Activated T-cell treated with anti-CD3 and anti-CD28 coated beads for 24 hours (primary cell): ENCODE results near the gene IL1RAP.
A peak's percentile ranks its signal among the peaks of the same experiment; 100 is the strongest.
"Not testable (repeated sequence)": the region's sequence is repeated elsewhere in the genome, so short reads cannot be mapped to it uniquely, and the experiment has no call there.

Experiments used
- DNase-seq: peaks from one replicate; pipeline ENCODE4 v3.0.0-alpha.2; 2020; ENCODE audit warnings: low read depth

The IL1RAP gene, protein sequence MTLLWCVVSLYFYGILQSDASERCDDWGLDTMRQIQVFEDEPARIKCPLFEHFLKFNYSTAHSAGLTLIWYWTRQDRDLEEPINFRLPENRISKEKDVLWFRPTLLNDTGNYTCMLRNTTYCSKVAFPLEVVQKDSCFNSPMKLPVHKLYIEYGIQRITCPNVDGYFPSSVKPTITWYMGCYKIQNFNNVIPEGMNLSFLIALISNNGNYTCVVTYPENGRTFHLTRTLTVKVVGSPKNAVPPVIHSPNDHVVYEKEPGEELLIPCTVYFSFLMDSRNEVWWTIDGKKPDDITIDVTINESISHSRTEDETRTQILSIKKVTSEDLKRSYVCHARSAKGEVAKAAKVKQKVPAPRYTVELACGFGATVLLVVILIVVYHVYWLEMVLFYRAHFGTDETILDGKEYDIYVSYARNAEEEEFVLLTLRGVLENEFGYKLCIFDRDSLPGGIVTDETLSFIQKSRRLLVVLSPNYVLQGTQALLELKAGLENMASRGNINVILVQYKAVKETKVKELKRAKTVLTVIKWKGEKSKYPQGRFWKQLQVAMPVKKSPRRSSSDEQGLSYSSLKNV

DNA sequence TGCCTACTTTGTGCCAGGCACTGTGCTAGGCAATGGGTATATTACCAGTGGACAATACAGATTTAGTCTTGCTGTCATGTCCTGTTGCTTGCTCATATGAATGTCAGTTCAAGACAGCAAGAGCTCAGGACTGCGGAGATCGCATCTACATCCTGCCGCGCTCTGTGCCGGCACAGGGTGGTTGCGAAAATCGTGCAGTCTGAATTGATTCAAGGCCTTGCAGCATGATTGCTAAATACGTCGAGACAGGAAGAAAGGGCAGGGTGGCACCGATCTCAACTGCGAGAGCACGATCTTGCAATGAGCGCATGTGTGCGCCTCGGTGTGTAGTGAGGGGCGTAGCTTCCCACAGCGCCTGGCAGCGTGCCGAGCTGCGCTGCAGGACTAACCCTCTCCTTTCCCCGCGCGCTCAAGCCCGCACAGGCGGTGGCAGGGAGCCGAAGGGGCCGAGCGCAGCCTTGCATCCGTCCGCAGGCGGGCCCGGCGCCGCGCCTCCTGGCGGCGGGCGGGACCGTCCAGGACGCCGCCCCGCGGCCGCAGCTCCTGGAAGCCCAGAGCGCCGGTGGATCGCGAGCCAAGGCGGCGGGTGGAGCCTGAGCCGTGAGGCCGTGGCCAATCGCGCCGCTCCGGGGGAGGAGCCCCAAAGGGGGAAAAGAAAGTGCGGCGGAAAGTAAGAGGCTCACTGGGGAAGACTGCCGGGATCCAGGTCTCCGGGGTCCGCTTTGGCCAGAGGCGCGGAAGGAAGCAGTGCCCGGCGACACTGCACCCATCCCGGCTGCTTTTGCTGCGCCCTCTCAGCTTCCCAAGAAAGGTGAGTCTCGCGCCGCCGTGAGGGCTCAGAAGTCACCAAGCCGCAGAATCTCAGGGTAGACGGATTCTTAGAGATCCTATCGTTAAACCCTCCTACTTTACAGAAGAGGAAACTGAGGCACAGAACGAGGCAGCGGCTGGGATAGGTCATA, at the start of gene IL1RAP:
Gene IL1RAP (plus strand): TSS at position 677 of the 962 bp plus-strand sequence. CDS start 50,205 bp downstream, outside the sequence.
- DNase-seq, result peak; percentile 81

DNA sequence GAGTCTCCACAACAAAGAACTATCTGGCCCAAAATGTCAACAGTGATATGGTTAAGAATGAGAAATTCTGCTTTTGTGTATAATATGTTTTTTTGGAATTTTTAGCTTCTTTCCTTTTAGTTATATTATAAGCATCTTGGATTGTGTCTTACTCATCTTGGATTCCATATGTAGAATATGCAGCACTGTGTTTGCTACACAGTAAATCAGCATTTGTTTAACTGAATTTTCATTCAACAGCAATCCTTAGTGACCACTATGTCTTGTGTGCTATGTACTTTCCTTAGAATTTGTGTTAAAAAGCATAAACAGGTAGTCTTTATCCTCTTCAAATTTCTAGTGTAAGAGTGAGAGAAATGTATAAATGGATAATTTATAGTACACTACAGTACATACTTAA, 46.0 kb upstream of the IL1RAP start:
- no peak for DNase-seq

GRCh38 chr3:190473261-190473660, 40.6 kb upstream of the IL1RAP start:
- DNase-seq, result not testable (repeated sequence)

DNA sequence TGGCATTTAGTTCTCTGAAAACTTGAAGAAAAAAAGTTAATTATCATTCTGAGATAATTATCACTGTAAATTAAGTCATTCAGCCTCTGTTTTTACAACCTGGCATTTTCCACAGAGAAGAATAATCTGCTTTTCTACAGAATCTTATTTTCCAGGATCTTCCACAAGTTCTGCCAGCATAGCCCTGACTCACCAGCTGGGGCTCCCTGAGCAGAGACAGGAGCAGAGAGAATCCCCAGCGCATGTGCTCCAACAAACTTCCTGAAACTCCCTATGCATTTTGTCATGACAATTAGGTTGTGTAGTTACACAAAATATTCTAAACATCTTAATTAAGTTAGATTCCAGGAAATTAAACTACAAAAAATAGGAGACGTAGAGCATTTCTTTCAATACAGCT, 32.1 kb upstream of the IL1RAP start:
- DNase-seq, result no peak

GRCh38 chr3:190485830-190486532, 27.9 kb upstream of the IL1RAP start:
- no peak for DNase-seq

DNA sequence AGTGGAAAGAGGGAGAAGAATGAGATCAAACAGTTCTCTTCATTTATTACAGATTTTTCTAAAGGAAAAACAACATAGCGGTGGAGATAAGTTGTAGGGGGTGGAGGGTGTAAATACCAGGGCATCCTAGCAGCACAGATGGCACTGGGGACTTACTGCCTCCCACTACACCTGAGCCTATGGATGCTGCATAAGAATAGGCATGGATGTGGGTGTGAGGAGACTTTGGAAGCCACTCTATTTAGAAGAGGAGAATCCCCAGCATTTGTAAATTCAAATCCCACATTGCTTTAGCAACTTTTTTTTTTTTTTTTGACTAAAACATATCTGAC, 27.4 kb upstream of the IL1RAP start:
- no peak for DNase-seq

DNA sequence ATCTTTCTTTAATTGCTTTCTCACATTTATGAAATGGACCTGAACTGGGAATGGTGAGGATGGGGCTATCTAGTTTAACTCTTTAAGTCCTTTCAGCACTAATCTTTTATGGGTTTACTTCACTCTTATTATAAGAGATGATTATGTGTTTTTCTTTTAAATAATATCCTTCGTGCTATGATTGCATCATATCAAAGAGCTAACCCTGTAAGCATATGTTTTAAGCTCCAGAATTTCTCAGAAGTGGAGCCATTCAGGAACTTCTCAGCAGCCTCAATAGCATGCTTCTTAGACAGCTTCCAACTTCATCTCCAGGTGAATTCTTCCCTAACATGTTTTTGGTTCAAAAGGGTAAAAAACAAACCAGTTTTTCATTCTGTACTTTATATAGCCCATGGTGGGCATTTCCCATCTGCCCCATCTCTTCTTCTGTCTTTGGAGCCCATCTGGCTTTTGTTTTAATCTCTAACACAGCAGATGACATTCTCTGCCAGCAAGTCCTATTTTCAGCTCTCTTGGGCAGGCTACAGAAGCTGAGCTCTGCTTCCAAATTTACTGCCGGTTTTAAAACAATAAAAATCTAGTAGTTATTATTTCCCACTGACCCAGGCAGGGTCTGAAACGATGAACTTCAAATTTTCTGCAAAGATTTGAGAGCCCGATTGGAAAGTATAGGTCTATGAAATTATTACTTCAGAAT, 26.8 kb upstream of the IL1RAP start:
- DNase-seq, result no peak

GRCh38 chr3:190491533-190492054, 22.3 kb upstream of the IL1RAP start:
- DNase-seq, result peak; percentile 13

GRCh38 chr3:190492129-190492528, 21.8 kb upstream of the IL1RAP start:
- no peak for DNase-seq

DNA sequence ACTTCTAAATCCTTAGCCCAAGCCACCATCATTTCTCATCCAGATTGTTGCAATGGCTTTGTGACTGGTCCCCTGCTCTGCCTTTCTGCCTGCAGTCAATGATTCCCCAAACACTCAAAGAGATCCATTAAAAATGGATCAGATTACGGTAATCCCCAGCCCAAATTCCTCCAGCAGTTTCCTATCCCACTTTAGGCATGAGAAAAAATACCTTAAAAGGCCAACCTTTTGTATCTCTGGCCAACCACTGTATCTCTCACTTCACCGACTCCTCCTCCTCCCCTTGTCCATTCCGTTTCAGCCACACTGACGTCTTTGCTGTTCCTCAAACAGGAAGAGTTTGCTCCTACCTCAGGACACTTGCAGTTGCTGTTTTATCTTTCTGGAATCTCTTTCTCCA, 20.9 kb upstream of the IL1RAP start:
- no peak for DNase-seq

GRCh38 chr3:190494907-190495306, 19.0 kb upstream of the IL1RAP start:
- no peak for DNase-seq

- DNase-seq, result no peak
Measured at GRCh38 chr3:190495354-190495753, 18.5 kb upstream of the IL1RAP start.

GRCh38 chr3:190495796-190496195, 18.1 kb upstream of the IL1RAP start:
- DNase-seq, result no peak

DNA sequence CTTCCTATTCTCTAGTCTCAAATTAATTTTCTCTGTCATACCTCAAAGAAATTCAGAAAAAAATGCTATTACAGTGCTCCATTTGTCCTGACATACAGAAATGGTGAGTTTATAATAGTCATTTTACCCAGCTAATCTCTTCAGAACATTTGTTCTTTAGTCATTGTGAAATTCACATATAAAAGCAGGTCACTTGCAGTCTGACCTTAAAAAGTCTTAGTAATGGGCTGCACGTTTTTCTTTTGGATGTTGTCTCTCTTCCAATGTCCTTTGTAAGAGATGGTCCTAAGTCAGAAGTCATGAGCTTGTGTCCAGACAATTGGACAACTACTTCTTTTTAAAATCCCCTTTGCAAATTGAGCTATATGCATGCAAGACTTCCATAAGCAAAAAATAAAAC, 17.0 kb upstream of the IL1RAP start:
- no peak for DNase-seq

DNA sequence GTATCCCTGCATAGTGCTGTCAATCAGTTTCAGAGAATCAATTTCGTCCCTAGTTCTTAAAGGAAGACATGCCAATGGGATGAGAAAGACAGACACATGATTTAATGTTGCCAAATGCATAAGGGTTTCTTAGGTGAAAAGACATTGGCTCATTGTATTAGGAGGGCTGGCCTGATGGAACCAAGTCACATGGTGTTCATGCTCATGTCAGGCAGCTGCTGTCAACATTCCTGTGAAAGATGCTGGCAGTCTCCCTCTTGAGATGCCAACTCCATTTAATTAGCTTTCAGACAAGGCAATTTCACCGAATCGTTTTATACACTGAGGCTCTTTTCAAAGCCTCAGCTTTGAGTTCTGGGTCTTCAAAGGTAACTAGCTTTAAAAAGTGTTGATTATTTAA, 16.1 kb upstream of the IL1RAP start:
- DNase-seq, result no peak

DNA sequence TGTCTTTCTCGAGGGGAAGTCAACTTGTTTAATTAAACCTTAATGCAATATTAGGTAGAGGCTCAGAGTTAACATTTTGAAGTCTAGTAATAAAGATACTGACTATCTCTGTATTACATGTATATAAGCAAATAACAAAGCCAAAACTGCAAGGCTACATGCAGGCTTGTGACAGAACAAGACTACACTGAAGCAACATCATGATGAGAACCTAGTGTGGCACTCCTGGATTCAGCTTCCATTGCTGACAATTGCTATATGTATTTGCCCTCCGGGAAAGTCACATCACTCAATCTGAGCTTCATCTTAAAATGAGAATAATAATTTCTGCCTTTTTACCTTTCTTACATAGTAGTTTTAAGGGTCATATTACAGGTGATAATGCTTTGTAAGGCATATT, 15.6 kb upstream of the IL1RAP start:
- DNase-seq, result no peak

DNA sequence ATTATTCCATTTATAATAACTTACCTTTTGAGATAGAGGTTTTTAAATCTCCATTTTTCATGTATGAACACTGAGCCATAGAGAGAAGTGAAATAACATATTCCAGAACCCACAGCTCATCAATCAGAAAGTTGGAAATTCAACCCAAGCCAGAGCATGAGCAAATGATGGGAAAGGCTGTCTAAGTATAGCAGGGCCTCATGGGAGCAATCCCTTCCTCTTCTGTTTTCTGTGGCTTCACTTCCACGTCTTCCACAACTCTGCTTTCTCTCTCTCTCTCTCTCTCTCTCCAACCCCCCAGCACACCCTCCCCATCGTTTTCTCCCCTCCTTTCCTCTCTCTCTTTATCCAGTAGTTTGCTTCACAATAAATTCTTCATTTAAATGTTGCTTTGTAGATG, 14.8 kb upstream of the IL1RAP start:
- no peak for DNase-seq

- DNase-seq, result no peak
Measured at GRCh38 chr3:190502946-190503345, 10.9 kb upstream of the IL1RAP start.

DNA sequence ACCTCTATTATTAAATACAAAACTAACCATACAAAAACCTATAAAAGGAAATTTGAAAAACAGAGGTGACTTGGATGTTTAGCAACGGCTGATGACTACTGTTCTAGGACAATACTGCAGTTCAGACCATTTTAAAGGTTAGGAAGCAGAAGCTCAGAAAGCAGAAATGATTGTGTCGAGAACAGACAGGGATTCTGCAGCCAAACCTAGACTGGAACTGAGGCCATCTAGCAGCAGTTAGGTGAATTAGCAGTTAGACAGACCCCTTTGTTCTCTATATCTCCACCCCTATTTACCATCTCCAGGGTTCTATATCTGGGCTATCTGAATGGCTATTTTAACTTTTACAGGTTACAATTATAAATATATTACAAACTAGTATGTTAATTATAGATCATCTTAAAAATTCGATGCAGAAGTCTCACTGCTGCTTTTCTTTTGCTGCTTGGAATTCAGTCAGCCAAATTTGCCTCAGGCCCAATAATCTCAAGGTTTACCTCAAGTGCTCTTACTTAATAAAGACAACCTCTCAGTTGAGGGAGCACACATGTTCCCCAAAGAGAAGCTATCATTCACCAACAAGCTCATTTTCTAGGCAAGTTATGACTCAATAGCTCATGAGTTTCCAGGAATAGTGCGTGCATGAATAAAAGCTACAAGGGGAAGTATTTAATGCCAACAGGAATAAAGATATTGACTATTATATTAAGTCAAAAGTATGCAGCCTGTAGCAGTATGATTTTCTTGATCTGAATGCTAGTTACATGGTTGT, 9.3 kb upstream of the IL1RAP start:
- DNase-seq, result no peak

GRCh38 chr3:190505381-190506003, 8.4 kb upstream of the IL1RAP start:
- no peak for DNase-seq
